HUES6 (cell line): Measurements from ENCODE around the gene DNAH8.

Experiments
- H3K27ac ChIP-seq: 2 replicates; pipeline ENCODE4 v1.7.0; 2013; ENCODE audit warnings: low read depth, mild to moderate bottlenecking, low read length, inconsistent platforms
- H3K27me3 ChIP-seq: 2 replicates; pipeline ENCODE4 v1.6.1; 2013; ENCODE audit warnings: low read length; ENCODE audit not compliant: control insufficient read depth, insufficient read depth
- H3K36me3 ChIP-seq: 2 replicates; pipeline ENCODE4 v1.6.1; 2013; ENCODE audit warnings: low read length; ENCODE audit not compliant: control insufficient read depth, insufficient read depth
- H3K4me1 ChIP-seq: 2 replicates; pipeline ENCODE4 v1.6.1; 2013; ENCODE audit warnings: low read length; ENCODE audit not compliant: control insufficient read depth, insufficient read depth
- H3K4me3 ChIP-seq: 2 replicates; pipeline ENCODE4 v1.5.1; 2013; ENCODE audit warnings: low read depth, low read length
- H3K9ac ChIP-seq: one replicate; pipeline ENCODE4 v1.6.1; 2013; ENCODE audit warnings: mild to moderate bottlenecking, low read length
- H3K9me3 ChIP-seq: 2 replicates; pipeline ENCODE4 v1.6.1; 2013; ENCODE audit warnings: low read depth, low read length; ENCODE audit not compliant: control insufficient read depth, insufficient read depth

DNAH8 gene

GRCh38 chr6:39053016-39053624 is 338.0 kb downstream of the DNAH8 start:
- Histone ChIP-seq H3K27ac (no peak overlapping the region), H3K4me1 (peaks cover 22% of the 10 kb centered on the region), H3K9ac (no peak overlapping the region), H3K27me3 (peaks cover 38% of the 10 kb centered on the region), H3K36me3 (no peaks in the 10 kb centered on the region), H3K9me3 (no peaks in the 10 kb centered on the region), H3K4me3 (no peak overlapping the region)

- H3K4me3 ChIP-seq: no peak overlapping the region
- no peak overlapping the region for H3K9ac ChIP-seq
- no peak overlapping the region for H3K27ac ChIP-seq
- H3K4me1 ChIP-seq: peaks cover 20% of the 10 kb centered on the region
- H3K36me3 ChIP-seq: no peaks in the 10 kb centered on the region
- H3K9me3 ChIP-seq: no peaks in the 10 kb centered on the region
- peaks cover 30% of the 10 kb centered on the region for H3K27me3 ChIP-seq
Measured at GRCh38 chr6:39053854-39054576, 338.9 kb downstream of the DNAH8 start.

GRCh38 chr6:39054577-39055142 is 339.5 kb downstream of the DNAH8 start:
- no peak overlapping the region for H3K9ac ChIP-seq
- no peaks in the 10 kb centered on the region; the same call in 1 of the 2 replicates for H3K36me3 ChIP-seq
- H3K27ac ChIP-seq: no peak overlapping the region
- no peaks in the 10 kb centered on the region for H3K9me3 ChIP-seq
- H3K27me3 ChIP-seq: peaks cover 23% of the 10 kb centered on the region
- peaks cover 14% of the 10 kb centered on the region for H3K4me1 ChIP-seq
- no peak overlapping the region for H3K4me3 ChIP-seq

GRCh38 chr6:39055661-39056060 is 340.6 kb downstream of the DNAH8 start:
- H3K4me1 ChIP-seq: peaks cover 14% of the 10 kb centered on the region
- peaks cover 13% of the 10 kb centered on the region; the same call in 1 of the 2 replicates for H3K27me3 ChIP-seq
- no peak overlapping the region for H3K4me3 ChIP-seq
- no peaks in the 10 kb centered on the region; the same call in 1 of the 2 replicates for H3K36me3 ChIP-seq
- no peaks in the 10 kb centered on the region for H3K9me3 ChIP-seq
- H3K27ac ChIP-seq: no peak overlapping the region
- no peak overlapping the region for H3K9ac ChIP-seq

- peaks cover 14% of the 10 kb centered on the region for H3K4me1 ChIP-seq
- no peak overlapping the region for H3K9ac ChIP-seq
- H3K27ac ChIP-seq: no peak overlapping the region
- no peaks in the 10 kb centered on the region for H3K9me3 ChIP-seq
- H3K36me3 ChIP-seq: no peaks in the 10 kb centered on the region; the same call in 1 of the 2 replicates
- H3K4me3 ChIP-seq: no peak overlapping the region
- H3K27me3 ChIP-seq: peaks cover 8% of the 10 kb centered on the region; the same call in 1 of the 2 replicates
Measured at GRCh38 chr6:39056191-39056590, 341.1 kb downstream of the DNAH8 start.

- Histone ChIP-seq H3K9ac (no peak overlapping the region), H3K27me3 (peaks cover 3% of the 10 kb centered on the region; the same call in 1 of the 2 replicates), H3K36me3 (no peaks in the 10 kb centered on the region; the same call in 1 of the 2 replicates), H3K27ac (no peak overlapping the region), H3K4me3 (no peak overlapping the region), H3K4me1 (peaks cover 14% of the 10 kb centered on the region), H3K9me3 (no peaks in the 10 kb centered on the region)
Measured at GRCh38 chr6:39056681-39057080, 341.6 kb downstream of the DNAH8 start.

GRCh38 chr6:39057251-39058155 is 342.4 kb downstream of the DNAH8 start:
- no peak overlapping the region for H3K9ac ChIP-seq
- no peaks in the 10 kb centered on the region for H3K9me3 ChIP-seq
- H3K4me3 ChIP-seq: no peak overlapping the region
- H3K27me3 ChIP-seq: no peaks in the 10 kb centered on the region; the same call in 1 of the 2 replicates
- peaks cover 14% of the 10 kb centered on the region for H3K4me1 ChIP-seq
- no peak overlapping the region for H3K27ac ChIP-seq
- no peaks in the 10 kb centered on the region; the same call in 1 of the 2 replicates for H3K36me3 ChIP-seq

- Histone ChIP-seq H3K36me3 (no peaks in the 10 kb centered on the region; the same call in 1 of the 2 replicates), H3K9me3 (no peaks in the 10 kb centered on the region), H3K9ac (no peak overlapping the region), H3K4me1 (peaks cover 12% of the 10 kb centered on the region), H3K27ac (no peak overlapping the region), H3K27me3 (no peaks in the 10 kb centered on the region), H3K4me3 (no peak overlapping the region)
Measured at GRCh38 chr6:39058471-39059147, 343.5 kb downstream of the DNAH8 start.

GRCh38 chr6:39059496-39060310 is 344.6 kb downstream of the DNAH8 start:
- no peaks in the 10 kb centered on the region for H3K27me3 ChIP-seq
- H3K4me1 ChIP-seq: peaks cover 1% of the 10 kb centered on the region; the same call in 1 of the 2 replicates
- H3K9me3 ChIP-seq: no peaks in the 10 kb centered on the region
- H3K27ac ChIP-seq: no peak overlapping the region
- H3K9ac ChIP-seq: no peak overlapping the region
- no peak overlapping the region for H3K4me3 ChIP-seq
- no peaks in the 10 kb centered on the region; the same call in 1 of the 2 replicates for H3K36me3 ChIP-seq
